Globus pallidus (tissue), 1 donor: Measurements from ENCODE around the gene GAS6.

Source experiments
- DNase-seq: peaks from one replicate; pipeline ENCODE4 v3.0.0-alpha.2; 2015; ENCODE audit warnings: low spot score

GAS6 gene

DNA sequence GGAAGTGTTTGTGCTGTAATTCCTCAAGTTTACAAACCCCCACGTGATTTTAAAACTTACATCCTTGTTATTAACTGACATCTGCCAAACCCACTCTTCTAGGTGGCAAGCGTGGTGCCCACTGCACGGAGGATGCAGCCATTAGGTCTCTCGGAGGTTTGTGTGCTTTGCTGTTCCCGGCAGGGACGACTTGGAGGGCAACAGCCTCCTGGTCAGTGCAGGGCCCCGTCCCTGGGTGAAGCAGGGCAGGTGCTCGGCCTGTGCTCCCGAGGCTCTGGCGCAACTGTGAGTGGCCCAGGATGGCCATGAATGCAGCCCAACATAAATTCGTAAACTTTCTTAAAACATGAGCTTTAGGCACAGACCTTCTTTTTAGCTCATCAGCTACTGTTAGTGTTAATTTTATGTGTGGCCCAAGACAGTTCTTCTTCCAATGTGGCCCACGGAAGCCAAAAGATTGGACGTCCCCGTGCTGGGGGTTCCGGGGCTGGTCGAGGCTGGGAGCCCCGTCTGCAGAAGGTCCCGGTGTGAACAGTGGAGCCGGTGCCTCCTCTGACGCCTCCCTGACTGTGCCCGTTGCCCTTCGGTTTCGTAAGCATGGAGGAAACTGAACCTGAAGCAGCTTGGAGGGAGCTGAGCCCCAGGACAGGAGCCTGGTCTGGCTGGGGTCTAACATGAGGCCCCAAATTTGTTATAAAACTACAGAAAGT is 11.9 kb downstream of the GAS6 start:
- no peak for DNase-seq

DNA sequence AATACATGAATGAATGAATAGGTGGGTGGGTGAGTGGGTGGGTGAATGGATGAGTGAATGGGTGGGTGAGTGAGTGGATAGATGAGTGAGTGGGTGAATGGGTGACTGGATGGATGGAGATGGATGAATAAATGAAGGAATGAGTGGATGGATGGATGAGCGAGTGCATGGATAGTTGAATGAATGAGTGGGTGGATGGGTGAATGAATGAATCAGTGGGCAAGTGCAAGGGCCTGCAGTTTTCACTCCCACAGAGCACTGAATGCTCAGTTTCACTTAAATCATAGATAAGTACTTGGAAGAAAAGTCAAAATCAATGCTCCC is 12.4 kb downstream of the GAS6 start:
- no peak for DNase-seq

DNA sequence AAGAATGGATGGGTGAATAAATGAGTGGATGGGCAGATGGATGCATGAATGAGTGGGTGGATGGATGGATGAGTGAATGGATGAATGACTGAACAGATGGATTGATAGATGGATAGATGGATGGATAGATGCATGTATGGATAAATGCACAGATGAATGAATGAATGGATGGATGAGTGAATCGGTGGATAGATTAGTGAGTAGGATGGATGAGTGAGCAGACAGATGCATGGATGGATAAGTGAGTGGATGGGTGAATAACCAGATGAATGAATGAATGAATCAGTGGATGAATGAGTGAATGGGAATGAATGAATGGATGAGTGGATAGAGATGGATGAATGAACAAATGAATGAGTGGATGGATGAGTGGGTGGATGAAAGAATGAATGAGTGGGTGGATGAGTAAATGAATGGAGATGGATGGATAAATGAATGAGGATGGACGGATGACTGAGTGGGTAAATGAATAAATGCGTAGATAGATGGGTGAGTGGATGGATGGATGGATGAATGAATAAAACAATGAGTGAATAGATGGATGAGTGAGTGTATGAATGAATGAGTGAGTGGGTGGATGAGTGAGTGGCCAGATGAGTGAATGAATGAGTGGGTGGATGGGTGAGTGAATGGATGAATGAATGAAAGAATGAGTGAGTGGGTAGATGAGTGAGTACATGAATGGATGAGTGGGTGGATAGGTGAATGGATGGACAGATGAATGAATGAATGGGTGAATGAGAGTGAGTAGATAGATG is 13.0 kb downstream of the GAS6 start:
- no peak for DNase-seq

DNA sequence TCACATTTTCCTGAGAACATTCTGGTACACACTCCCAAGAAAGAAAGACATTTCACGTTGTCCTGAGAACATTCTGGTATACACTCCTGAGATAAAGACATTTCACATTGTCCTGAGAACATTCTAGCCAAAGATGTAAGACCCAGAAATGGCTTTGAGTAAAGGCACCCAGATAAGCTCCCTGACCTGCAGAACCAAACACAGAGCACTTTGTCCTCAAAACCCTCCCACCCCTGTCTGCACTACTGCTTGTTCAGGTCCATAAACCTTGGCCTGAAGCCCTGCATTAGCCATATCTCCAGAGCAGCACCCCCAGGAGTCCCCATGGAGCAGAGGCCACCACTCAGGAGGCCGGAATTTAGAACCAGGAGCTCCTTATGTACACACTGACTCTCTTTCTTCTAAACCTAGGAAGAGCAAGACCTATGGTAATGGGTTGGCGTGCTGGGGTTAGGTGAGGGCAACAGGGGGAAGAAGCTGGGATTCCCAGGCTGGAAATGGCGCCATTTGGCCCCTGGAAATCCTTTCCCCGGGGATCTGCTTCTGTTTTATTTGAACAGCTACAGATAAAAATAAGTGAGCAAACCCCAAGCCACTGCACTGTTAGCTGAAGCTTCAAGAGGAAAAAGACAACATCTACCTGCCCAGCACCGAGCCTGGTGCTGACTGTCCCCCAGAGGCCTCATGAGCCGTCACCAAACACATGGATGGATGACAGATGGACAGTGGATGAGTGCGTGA is 13.7 kb downstream of the GAS6 start:
- no peak for DNase-seq

DNA sequence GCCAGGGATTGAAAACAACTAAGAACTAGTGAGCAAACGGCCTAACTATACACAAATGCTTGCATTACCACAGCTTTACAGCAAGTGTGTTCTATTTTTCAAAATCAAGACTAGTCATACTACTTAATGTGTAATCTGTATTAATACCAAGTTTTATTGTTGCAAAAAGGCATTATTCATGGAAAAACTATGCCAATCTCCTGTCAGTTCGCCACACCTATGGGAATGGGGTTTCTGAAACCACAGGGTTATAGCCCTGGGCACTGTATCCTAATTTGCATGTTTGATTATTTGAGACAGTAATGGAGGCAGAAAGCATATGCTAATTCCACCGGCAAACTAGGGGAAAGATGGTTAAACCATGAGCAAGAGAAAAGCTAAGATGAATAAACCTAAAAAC is 14.3 kb downstream of the GAS6 start:
- DNase-seq: no peak

DNA sequence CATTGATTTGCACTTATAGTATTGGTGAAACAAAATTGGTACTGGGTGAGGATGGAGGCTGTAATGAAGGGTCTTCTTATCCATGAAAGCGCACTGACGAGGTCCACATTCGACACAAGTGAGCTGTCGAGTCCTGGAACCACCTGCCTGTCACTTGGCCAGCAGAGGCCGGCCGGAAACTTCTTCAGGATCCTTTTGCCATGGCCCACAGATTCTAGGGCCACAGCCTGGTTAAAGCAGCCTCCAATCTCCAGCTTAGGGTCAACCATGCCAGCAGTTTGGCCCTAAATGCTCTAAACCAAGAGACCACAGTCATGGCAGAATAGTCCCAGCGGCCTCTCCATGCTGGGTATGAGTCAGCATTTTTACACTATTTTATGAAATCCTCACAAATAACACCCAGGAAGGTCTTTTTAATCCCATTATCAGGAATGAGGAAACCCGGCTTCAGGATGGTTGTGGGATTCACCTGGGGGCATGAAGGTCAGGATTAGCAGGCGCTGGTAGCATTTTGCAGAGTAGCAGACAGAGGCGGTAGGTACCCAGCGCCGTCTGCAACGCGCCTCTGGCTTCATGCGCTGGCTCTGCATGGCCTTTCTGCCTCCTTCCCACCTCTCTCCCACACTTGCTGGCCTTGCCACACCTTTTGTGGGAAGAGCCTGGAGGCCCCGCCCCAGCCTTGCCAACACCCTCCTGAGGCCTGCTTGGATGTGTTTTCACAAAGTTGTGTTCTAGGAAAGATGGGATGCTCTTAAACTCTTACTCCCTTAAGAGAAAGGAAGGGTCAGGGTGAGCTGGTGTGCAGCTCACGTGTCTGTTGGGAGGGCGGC is 15.2 kb downstream of the GAS6 start:
- DNase-seq: no peak

DNA sequence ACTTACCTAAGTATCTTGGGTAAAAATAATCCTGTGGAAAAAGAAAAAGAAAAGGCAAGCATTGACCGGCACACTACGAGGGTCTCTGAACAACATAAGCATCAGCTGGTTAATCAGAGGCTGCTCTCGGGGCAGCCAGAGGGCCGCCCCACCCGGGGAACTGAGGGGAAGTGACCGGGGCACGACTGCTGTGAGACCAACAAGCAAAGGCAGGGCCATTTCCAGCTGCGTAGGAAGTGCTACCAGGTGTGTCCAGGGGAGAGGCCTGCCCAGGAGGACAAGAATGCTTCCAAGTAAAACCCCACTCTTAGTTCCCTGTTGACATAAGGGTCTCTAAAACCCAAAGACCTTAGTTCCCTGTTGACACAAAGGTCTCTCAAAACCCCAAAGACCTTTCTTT is 15.9 kb downstream of the GAS6 start:
- no peak for DNase-seq

DNA sequence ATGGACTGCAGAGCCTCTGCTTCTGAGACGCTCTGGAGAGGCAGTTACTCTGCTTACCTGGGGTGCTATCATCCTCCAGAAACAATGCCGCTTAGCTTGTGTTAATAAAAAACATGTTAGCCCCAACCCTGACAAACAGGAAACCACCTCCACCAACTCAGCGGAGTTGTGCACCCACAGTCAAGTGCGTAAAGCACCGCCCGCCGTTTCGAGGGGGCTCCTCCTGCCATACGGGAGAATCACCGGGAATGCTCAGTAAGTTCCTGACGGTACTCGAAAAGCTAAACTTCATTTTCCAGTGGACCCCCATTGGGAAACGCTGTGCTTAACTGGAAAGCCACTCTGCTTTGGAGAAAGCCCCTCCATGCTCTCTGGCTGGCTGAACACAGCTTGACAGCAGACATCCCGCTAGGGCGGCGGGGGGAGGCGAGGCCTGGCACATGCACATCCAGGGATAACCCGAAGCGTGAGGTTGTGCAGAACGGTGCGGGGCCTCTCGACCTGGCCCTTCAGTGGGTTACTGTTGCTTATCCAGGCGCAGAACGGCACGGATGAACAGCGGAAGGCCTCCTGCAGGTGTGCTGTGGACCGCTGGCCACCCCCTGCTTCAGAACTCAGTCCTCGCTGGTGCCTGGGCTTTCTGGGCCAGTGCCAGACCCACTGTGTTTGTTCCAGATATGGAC is 17.1 kb downstream of the GAS6 start:
- no peak for DNase-seq

DNA sequence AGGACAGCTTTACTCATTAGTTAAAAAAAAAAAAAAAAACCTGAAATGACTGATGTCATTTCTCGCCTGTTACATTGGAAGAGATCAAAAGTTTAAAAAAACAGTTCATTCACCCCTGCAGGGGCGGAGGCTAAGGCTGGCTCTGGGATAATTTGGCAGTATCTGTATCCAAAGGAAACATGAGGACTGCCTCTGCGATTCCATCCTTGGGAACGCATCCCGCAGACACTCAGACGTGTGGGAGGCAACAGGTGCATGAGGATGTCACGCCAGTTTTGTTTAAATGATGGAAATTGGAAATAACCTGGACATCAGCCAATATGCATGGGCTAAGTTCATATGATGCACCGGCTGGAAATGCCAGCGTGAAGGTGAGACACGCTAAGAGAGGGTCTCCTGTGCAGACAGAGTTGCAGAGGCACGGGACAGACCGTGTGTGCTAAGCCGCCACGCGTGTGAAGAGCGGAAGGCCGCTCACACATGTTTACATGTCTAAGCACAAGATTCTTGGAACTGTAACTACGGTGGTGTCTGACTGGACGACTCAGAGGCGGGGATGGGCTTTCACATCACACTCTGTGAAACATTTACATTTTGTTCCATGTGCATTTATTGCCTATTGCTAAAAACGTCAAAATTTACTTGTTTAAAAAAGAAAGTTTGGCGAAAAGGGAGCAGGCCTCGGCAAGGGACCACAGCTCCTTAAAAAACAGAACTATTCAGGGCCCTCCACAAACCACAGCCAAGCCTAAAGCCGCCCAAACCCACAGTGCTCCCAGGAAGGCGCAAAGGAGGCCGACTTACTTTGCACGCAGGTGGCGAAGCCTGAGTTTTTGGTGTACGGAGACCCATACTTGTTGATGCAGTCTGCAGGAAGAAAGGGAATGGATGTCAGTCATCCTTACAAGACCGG is 17.9 kb downstream of the GAS6 start:
- no peak for DNase-seq

DNA sequence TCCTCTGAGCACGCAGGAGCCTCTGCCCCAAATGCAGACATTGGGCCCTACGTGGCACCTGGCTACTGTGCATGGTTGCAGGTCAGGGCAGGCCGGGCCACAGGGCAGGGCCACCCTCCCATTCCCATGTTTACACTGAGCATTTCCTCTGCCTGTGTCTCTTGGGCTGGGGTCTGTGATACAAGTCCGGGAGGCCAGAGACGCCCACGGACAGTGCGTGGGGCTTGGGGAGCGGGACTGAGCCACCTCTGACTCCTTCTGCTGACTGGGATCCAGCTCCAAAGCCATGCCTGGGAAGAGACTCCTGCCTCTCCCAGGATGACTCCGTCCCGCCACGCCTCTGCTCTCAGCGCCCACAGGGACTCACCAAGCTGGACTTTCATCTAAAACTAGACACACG is 18.8 kb downstream of the GAS6 start:
- DNase-seq: no peak

DNA sequence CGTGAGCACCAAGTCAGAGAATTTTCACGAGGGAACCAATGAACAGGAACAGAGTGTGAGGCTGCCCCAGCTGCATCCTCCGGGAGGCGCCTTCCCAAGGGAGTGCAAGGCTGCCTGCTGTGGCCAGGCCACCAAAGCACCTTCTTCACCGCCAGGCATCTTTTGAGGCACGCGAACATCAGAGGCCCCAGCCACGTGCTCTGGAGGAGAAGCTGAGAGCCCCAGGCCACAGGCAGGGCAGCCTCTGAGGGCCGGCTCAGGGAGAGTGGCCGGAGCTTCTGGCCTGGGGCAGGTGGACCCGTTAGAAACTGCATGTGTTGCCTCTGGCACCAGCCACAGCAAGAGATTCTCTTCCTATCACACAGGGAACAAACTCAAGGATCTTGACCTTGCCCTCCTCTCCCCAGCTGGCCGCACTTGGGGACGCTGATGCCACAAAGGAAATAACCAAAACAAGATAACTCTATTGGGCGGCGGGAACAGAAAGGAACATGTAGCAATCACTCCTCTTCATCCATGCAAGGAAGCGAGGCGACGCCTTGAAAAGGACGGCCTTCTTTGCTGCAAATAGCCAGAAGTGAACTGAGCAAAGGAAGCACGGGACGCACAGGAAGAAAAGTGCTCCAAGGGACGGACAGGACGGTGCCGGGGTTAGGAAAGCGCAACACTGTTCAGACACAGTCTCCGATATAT is 19.9 kb downstream of the GAS6 start:
- DNase-seq: no peak

DNA sequence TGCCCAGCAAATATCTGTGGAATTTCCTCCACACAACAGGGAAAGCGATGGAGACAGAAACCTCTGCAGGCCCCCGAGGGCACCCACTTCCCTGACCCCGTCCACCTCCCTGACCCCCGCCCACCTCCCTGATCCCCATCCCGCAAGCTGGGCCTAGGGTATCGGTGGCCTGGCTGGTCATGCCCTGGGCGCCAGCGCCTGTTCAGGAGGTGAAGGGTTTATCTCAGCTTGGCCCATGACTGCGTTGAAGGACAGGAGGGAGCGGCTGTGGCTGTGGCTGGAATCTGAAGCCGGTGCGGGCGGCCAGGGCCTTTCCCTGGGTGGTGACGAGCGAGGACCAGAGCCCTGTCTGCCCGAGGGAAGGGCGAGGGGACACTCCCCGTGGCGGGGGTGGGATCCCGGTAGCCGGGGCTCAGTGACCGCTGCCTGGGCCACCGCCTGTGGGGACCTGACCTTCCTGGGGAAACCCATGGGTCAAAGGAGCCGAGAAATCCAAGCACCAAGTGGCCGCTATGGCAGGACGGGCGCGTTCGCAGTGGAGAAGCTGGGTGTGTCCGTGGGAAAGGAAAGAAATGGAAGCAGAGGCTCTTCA is 20.7 kb downstream of the GAS6 start:
- no peak for DNase-seq

DNA sequence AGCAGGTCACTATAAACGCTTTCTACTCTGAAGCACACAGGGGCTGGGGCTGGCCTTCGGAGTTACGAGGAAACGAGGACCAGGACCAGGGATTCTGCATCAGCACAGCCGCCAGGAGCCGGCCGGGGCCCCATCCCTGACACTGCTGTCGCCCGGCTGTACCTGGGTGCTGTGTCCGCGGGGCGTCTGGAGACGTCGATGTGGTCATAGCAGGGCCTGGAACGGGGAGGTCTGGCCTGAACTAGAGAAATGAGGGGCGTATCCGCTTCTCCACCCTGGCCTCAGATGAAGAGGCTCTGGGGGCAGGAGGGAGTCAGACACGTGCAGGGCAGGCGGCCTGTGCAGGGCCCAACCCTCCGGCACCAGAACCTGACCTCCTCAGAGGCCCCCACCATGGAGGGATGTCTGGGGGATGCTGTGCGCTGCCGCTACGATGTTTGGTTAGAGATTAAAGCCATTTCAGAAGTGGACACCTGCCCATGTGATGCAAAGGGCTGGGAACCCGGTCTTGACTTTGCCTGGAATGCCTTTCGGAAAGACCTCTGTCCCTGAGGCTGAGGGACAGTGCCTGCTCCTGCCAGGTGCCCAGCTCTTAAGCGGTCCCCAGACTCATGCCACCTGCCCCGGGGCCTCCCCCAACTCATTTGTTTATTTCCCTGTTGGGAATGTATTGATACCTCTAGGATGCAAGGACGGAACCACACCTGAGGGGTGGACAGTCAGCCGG is 21.4 kb downstream of the GAS6 start:
- DNase-seq: no peak

DNA sequence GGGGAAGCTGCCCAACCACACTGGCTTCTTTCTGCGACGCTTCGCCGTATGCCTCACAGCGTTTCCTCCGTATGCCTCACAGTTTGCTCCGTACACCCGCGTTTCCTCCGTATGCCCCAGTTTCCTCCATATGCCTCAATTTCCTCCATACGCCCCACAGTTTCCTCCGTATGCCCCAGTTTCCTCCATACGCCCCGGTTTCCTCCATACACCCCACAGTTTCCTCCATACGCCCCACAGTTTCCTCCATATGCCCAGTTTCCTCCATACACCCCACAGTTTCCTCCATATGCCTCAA is 22.6 kb downstream of the GAS6 start:
- no peak for DNase-seq

DNA sequence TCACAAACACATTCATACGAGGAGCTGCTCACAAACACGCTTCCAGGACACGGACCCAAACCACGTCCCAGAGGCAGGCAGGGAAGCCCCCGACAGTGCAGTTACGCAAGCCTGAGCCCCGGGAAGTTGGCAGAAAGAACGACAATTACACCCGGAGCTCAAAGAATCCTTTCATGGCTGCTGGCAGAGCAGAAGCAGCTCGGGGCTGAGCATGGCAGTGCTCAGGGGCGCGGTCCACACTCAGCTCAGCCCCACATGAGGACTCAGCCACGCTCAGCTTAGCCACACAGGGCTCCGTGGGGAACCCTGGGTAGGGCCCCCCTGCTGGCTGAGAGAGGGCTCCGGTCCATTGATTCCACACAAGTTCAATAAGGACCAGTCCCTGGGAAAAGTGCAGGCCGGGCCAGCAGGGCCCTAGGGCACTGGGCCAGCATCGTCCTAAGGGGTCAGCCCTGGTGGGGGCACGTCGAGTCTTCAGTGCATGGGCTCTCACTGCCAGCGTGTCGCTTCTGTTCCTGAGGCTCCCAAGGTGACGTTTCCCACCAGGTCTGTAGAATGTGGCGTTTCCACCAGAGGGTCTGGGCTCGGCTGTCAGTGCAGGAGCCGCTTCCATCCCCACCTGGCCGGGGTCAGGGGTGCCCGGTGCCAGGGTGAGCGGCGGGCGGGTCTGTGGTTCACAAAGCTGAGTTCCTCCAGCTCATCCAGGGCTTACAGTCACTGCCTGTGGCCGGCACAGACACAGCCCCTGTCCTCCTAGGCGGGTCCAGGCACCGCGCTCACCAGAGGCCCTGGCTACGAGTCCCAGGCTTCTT is 23.1 kb downstream of the GAS6 start:
- peak; percentile 86 for DNase-seq

DNA sequence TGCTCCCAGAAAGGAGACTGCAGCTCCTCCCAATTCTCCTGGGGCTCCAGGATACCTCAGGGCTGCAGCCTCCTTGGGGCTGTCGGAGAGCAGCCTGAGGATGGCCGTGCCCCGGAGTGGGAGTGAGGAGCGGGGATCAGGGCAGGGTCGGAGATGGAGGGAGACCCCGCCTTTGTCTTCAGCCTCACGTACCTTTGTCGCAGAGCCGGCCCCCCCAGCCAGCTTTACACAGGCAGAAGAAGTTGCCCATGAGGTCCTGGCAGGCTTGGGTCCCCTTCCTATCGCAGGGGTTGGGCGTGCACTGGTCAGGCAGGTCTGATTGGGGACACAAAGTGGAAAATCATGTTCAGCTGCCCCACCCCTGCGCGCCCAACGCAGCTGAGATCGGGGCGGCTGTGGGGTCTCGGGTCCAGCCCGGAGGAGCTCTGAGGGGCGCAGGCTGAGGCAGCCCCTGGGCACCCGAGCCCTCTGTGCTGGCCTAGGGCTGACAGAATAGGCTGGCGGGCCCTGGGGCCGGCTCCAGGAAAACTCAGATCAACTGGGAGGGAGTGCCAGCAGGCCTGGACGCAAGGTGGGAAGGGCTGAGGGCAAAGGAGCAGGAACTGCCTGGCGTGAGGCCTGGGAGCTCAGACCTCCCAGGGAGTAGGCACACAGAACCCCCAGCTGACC is 24.2 kb downstream of the GAS6 start:
- no peak for DNase-seq

DNA sequence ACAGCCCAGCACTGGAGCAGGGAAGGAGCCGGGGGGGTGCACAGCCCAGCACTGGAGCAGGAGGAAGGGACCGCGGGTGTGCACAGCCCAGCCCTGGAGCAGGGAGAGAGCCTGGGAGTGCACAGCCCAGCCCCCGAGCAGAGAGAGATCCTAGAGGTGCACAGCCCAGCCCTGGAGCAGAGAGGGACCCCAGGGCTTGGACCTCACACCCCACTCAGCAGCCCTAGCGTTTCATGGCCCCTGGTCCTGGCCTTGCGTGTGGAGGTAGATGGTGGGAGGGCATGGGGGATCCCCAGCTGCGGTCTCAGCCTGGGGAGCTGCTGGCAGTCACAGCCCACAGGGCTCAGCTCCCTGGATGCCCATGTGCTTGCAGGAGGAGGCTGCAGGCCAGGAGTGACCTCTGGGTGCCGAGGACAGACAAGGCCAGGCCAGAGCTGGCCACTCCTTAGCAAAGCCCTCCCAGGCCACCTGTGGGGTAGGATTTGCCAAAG is 25.1 kb downstream of the GAS6 start:
- no peak for DNase-seq
